WERI-Rb-1 (cell line): ENCODE results near the gene DLGAP4.

Source experiments
- DNase-seq: peaks from one replicate; pipeline ENCODE4 v3.0.0-alpha.2; 2020
- H3K27ac ChIP-seq: fragments of 250-450 bp; sonication (Bioruptor Pico); 2 replicates; pipeline ENCODE4 v1.5.1; 2020; ENCODE audit warnings: mild to moderate bottlenecking, moderate library complexity
- H3K27me3 ChIP-seq: fragments of 250-450 bp; sonication (Bioruptor Pico); 2 replicates; pipeline ENCODE4 v1.5.1; 2021; ENCODE audit warnings: mild to moderate bottlenecking, low read depth, moderate library complexity; ENCODE audit not compliant: insufficient read depth, severe bottlenecking
- H3K36me3 ChIP-seq: fragments of 250-450 bp; sonication (Bioruptor Pico); 2 replicates; pipeline ENCODE4 v1.5.1; 2020; ENCODE audit warnings: mild to moderate bottlenecking, moderate library complexity
- H3K4me3 ChIP-seq: 2 replicates; pipeline ENCODE4 v1.5.1; 2011; ENCODE audit warnings: low read depth, mild to moderate bottlenecking, control low read depth, low read length
- H3K9me3 ChIP-seq: fragments of 250-450 bp; sonication (Bioruptor Pico); 2 replicates; pipeline ENCODE4 v1.5.1; 2021; ENCODE audit warnings: mild to moderate bottlenecking, moderate library complexity; ENCODE audit not compliant: severe bottlenecking
- TF ChIP-seq, protein P1 (sequence below): IDR thresholded peaks from 2 replicates; pipeline ENCODE4 v1.5.1; 2011; ENCODE audit warnings: low read depth, mild to moderate bottlenecking, control low read depth, inconsistent platforms, low read length

Gene DLGAP4

DNA sequence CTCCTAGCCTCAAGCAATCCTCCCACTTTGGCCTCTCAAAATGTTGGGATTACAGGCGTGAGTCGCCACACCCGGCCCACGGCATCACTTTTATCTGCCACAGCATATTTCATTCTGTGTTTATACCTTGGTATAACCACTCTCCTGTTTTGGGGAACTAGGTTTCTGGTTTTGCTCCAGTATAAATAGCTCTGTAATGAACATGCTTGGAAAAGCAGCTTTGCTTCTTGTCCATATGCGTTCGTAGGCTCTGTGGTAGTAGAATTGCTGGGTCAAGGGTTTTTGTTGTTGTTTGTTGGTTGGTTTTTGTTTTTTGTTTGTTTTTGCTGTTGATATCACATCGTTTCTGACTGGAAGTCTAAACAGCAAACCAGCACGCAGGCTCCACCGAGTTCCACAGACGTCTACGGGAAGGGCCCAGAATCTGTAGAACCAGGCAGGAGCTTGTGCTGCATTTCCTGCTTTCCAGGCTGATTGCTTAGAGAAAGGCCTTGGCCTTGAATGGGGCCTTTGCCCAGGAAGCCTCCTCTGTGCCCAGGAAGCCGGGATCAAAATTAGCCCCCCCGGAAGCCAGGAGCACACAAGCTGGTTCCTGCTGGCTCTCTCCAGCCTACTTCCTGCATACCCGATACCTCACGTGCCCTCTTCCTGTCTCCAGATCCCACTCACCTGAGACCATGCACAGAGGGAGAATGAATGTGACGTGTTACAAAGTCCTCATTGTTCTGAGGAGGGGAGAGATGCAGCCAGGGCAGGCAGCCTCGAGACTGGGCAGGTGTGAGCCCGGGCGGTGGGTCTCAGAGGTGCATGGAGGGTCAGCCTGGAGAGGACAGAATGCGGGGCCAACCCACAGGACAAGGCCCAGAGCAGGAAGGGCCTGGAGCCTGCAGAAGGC lies 35.1 kb upstream of the DLGAP4 start:
- TF ChIP-seq, protein P1, sequence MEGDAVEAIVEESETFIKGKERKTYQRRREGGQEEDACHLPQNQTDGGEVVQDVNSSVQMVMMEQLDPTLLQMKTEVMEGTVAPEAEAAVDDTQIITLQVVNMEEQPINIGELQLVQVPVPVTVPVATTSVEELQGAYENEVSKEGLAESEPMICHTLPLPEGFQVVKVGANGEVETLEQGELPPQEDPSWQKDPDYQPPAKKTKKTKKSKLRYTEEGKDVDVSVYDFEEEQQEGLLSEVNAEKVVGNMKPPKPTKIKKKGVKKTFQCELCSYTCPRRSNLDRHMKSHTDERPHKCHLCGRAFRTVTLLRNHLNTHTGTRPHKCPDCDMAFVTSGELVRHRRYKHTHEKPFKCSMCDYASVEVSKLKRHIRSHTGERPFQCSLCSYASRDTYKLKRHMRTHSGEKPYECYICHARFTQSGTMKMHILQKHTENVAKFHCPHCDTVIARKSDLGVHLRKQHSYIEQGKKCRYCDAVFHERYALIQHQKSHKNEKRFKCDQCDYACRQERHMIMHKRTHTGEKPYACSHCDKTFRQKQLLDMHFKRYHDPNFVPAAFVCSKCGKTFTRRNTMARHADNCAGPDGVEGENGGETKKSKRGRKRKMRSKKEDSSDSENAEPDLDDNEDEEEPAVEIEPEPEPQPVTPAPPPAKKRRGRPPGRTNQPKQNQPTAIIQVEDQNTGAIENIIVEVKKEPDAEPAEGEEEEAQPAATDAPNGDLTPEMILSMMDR = no peak
- Histone ChIP-seq H3K9me3 (no peaks in the 10 kb centered on the region), H3K36me3 (no peaks in the 10 kb centered on the region), H3K4me3 (no peak overlapping the region), H3K27me3 (no peaks in the 10 kb centered on the region), H3K27ac (no peak overlapping the region)
- peak; percentile 36 for DNase-seq

DNA sequence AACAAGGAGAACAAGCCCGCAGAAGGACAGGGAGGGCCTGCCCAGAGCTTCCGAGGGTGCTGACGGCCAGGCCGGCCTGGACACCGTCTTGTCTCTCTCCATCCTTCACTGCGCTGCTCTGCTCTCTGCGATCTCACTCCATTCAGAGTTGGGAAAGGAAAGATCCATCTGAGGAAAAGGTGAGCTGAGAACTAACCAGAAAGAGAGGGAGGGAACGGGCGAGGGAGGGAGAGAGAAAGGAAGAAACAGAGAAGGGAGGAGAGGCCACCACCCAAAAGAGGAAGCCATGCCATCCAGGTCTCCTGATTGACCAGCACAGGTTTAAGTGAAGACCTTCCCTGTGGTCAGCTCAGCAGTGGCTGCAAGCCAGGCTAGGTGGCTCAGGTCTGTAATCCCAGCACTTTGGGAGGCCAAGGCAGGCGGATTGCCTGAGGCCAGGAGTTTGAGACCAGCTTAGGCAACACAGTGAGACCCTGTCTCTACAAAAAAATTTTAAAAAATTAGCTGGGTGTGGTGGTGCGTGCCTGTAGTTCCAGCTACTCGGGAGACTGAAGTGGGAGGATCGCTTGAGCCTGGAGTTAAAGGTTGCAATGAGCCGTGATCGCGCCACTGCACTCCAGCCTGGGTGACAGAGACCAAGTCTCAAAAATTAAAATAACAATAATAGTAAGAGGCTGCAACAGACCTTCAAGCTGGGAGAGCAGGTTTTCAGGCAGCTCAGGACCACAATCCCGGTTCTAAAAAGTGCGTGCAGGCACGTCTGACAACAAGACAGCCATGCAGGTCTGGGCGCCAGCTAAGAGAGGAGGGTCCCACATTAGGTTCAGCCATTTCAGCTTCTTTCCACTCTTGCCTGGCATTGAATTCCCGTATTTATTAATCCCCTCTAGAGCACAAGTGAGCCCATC lies 34.2 kb upstream of the DLGAP4 start:
- Histone ChIP-seq H3K9me3 (no peaks in the 10 kb centered on the region), H3K27me3 (no peaks in the 10 kb centered on the region), H3K4me3 (no peak overlapping the region), H3K36me3 (no peaks in the 10 kb centered on the region), H3K27ac (no peak overlapping the region; the same call in 1 of the 2 replicates)
- no peak for DNase-seq
- TF ChIP-seq, protein P1 = no peak

DNA sequence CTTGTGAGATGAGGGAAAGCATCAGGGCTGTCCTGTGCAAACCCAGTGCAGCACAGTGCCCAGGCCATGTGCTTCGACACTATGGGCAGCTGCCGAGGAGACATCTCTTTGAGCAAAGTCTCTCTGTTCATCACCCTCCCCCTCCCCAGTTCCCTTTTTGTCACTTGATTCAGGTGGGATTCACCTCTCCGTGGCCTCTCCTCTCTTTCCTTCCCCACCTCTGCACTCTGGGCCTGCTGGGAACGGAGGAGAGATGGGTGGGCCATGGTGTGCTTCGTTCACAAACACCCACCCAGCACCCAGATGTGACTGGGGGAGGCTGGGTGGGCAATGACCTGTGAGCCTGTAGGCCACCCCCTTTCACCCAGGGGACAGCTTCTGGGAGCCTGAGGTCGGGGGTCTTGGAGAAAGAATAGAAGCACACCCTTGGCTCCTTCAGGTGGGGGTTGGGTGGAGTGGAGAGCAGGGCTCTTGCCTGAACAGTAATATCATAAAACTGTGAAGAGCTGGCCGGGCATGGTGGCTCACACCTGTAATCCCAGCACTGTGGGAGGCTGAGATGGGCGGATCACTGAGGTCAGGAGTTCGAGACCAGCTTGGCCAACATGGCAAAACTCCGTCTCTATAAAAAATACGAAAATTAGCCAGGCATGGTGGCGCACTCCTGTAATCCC lies 33.5 kb upstream of the DLGAP4 start:
- H3K27ac ChIP-seq = no peak overlapping the region
- no peaks in the 10 kb centered on the region for H3K9me3 ChIP-seq
- no peak overlapping the region for H3K4me3 ChIP-seq
- DNase-seq = no peak
- no peaks in the 10 kb centered on the region for H3K27me3 ChIP-seq
- no peaks in the 10 kb centered on the region for H3K36me3 ChIP-seq
- TF ChIP-seq, protein P1 = no peak

DNA sequence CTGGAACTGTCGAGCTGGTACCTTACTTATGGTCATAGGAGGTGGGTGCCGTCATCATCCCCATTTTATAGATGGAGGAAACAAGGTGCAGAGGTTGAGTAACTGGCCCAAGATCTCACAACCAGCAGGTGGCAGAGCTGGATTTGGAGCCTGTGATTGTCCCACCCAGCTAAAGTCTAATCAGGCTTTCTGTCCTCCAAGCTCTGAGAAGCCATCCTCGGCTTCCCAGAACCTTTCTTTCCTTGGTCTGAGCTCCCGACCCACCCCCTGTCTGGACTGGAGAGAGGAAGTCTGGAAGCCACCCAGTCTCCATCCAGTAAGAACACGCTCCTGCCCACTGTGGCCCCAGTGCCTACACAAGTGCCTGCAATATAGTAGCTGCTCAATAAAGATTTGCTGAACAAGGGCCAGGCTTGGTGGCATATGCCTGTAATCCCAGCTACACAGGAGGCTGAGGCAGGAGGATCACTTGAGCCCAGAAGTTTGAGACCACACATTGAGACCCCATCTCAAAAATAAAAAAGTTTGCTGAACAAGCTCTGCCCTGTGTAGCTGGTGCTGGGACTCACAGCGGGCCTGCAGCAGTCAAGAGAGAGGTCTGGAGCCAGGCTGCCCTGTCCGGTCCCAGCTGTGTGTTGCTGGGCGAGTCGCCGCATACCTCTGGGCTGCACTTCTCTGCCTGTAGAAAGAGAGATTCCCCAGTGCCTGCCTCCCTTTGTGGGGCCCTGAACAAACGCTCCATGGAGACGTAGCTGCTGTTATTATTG lies 32.5 kb upstream of the DLGAP4 start:
- DNase-seq = peak; percentile 23
- no peak overlapping the region for H3K4me3 ChIP-seq

More for the DNA sequence above, 32.5 kb upstream of the DLGAP4 start:
- H3K9me3 ChIP-seq = no peaks in the 10 kb centered on the region
- H3K27ac ChIP-seq = no peak overlapping the region
- no peaks in the 10 kb centered on the region for H3K36me3 ChIP-seq
- H3K27me3 ChIP-seq = no peaks in the 10 kb centered on the region
- TF ChIP-seq, protein P1 = peak; percentile 48
